Renal cortex interstitium (tissue), 11 donors: ENCODE results near the gene EPS8. TPM values are rescaled to one million over a fixed set of nuclear protein-coding genes. Genes with fewer than 3 reads are reported as not detected.

Experiments used
- DNase-seq, 11 donors: peaks; one replicate each; pipeline ENCODE4 v3.0.0-alpha.2; 2013; ENCODE audit warnings: low read depth in 9 of 11, low spot score in 4 of 11; ENCODE audit errors: extremely low read depth in 1 of 11
- polyA plus RNA-seq, 3 donors: library from polyadenylated mRNA; unstranded; fragments of 120-200 nt; gene quantifications; one replicate each; pipeline ENCODE4 v1.2.1, GENCODE V29; 2013; ENCODE audit not compliant: insufficient read length in 3 of 3

Gene EPS8
- polyA plus RNA-seq, 3 donors = 51.0 to 69.1 (median 66.2) TPM

- DNase-seq = no peak
Measured at GRCh38 chr12:15706010-15706676, 83.0 kb downstream of the EPS8 start.

- no peak for DNase-seq
Measured at GRCh38 chr12:15705606-15706005, 83.6 kb downstream of the EPS8 start.

GRCh38 chr12:15702276-15702675 is 86.9 kb downstream of the EPS8 start:
- no peak for DNase-seq

- DNase-seq = no peak
Measured at GRCh38 chr12:15701631-15702156, 87.5 kb downstream of the EPS8 start.

- no peak for DNase-seq
Measured at GRCh38 chr12:15701206-15701605, 88.0 kb downstream of the EPS8 start.

GRCh38 chr12:15700595-15700994 is 88.6 kb downstream of the EPS8 start:
- no peak for DNase-seq

- DNase-seq = no peak
Measured at GRCh38 chr12:15699886-15700285, 89.3 kb downstream of the EPS8 start.

- no peak for DNase-seq
Measured at GRCh38 chr12:15698377-15698871, 90.8 kb downstream of the EPS8 start.

GRCh38 chr12:15697201-15697600 is 92.0 kb downstream of the EPS8 start:
- DNase-seq = no peak

GRCh38 chr12:15693228-15693911 is 95.8 kb downstream of the EPS8 start:
- DNase-seq = no peak

GRCh38 chr12:15691388-15691787 is 97.8 kb downstream of the EPS8 start:
- no peak for DNase-seq

- no peak for DNase-seq
Measured at GRCh38 chr12:15690320-15690719, 98.9 kb downstream of the EPS8 start.

- DNase-seq = no peak
Measured at GRCh38 chr12:15689751-15690191, 99.4 kb downstream of the EPS8 start.

GRCh38 chr12:15688838-15689625 is 100.2 kb downstream of the EPS8 start:
- DNase-seq = no peak

GRCh38 chr12:15688202-15688736 is 100.9 kb downstream of the EPS8 start:
- DNase-seq = no peak

GRCh38 chr12:15687583-15687982 is 101.6 kb downstream of the EPS8 start:
- DNase-seq = no peak

- no peak for DNase-seq
Measured at GRCh38 chr12:15684896-15685658, 104.1 kb downstream of the EPS8 start.

- no peak for DNase-seq
Measured at GRCh38 chr12:15682826-15683225, 106.4 kb downstream of the EPS8 start.

GRCh38 chr12:15679151-15679550 is 110.0 kb downstream of the EPS8 start:
- DNase-seq = no peak
